MCF 10A (cell line): ENCODE measurements around the gene CIBAR2. TPM values are rescaled to one million over a fixed set of nuclear protein-coding genes. Genes with fewer than 3 reads are reported as not detected.

Experiments used
- BruUV-seq: library from RNA; stranded (reverse); fragments of 400-500 nt; replicated peaks from 2 replicates; lab custom pipeline; 2021; lab: Mats Ljungman, UMichigan
- CTCF ChIA-PET: fragments of 300-600 bp; sonication (Branson Sonifier 250); formaldehyde crosslinking; extraction: SDS; loops from one replicate; lab custom pipeline; 2021; ENCODE audit warnings: antibody characterized with exemption, inconsistent platforms; lab: Yijun Ruan, JAX
- POLR2A ChIA-PET: fragments of 300-600, 350-650 bp; sonication (Branson Sonifier 250); formaldehyde crosslinking; extraction: SDS; loops from one replicate; lab custom pipeline; 2020; ENCODE audit warnings: antibody characterized with exemption, inconsistent platforms; lab: Yijun Ruan, JAX
- DNase-seq: peaks from one replicate; pipeline ENCODE4 v3.0.0-alpha.2; 2018; ENCODE audit not compliant: unreplicated experiment
- H3K27ac Mint-ChIP-seq: one replicate; pipeline ENCODE4 v1.8.0; 2022; ENCODE audit warnings: mild to moderate bottlenecking, low read depth, mixed read lengths; ENCODE audit not compliant: unreplicated experiment
- H3K27me3 Mint-ChIP-seq: one replicate; pipeline ENCODE4 v1.8.0; 2022; ENCODE audit warnings: mixed read lengths; ENCODE audit not compliant: insufficient read depth, unreplicated experiment
- H3K36me3 Mint-ChIP-seq: one replicate; pipeline ENCODE4 v1.8.0; 2022; ENCODE audit warnings: mild to moderate bottlenecking, moderate library complexity, mixed read lengths; ENCODE audit not compliant: insufficient read depth, unreplicated experiment
- H3K4me1 Mint-ChIP-seq: one replicate; pipeline ENCODE4 v1.8.0; 2022; ENCODE audit warnings: mixed read lengths; ENCODE audit not compliant: insufficient read depth, unreplicated experiment
- H3K4me3 Mint-ChIP-seq: one replicate; pipeline ENCODE4 v1.8.0; 2022; ENCODE audit warnings: mild to moderate bottlenecking, moderate library complexity, mixed read lengths; ENCODE audit not compliant: unreplicated experiment
- H3K9me3 Mint-ChIP-seq: one replicate; pipeline ENCODE4 v1.8.0; 2022; ENCODE audit warnings: mixed read lengths; ENCODE audit not compliant: unreplicated experiment
- CTCF ChIP-seq: fragments of 200-600 bp; IDR thresholded peaks from one replicate; pipeline ENCODE4 v1.8.0; 2022; ENCODE audit warnings: antibody characterized with exemption, mild to moderate bottlenecking; ENCODE audit not compliant: unreplicated experiment
- intact Hi-C: fragments of 100-400 bp; cut with micrococcal nuclease; formaldehyde crosslinking; loops from 2 replicates; pipeline ENCODE4 v1.14.1; 2022
- total RNA-seq: library from RNA; stranded (reverse); gene quantifications from 2 replicates; pipeline ENCODE4 v1.2.3, GENCODE V29; 2022

Gene CIBAR2
- total RNA-seq, 1 experiment from 2014 or later: not detected

GRCh38 chr16:85126705-85127378 is 14.6 kb upstream of the CIBAR2 start:
- Mint-ChIP-seq H3K36me3 (no peaks in the 10 kb centered on the region), H3K27ac (no peak overlapping the region), H3K4me1 (no peaks in the 10 kb centered on the region), H3K27me3 (no peaks in the 10 kb centered on the region), H3K4me3 (no peak overlapping the region), H3K9me3 (no peaks in the 10 kb centered on the region)
- DNase-seq: peak; percentile 38
- POLR2A ChIA-PET: no interaction called here
- intact Hi-C loops: no loop called here
- BruUV-seq: no TSS peak
- no peak for TF ChIP-seq CTCF
- CTCF ChIA-PET: interaction anchor here (0.7 to 5.0 kb wide), 2 partner anchors 12 to 307 kb away, joined by 3 to 31 read pairs; no protein-coding TSS in a partner anchor

GRCh38 chr16:85126394-85126704 is 14.1 kb upstream of the CIBAR2 start:
- Mint-ChIP-seq H3K4me1 (no peaks in the 10 kb centered on the region), H3K27me3 (no peaks in the 10 kb centered on the region), H3K4me3 (no peak overlapping the region), H3K27ac (no peak overlapping the region), H3K36me3 (no peaks in the 10 kb centered on the region), H3K9me3 (no peaks in the 10 kb centered on the region)
- POLR2A ChIA-PET: interaction anchor here (0.9 kb wide), 1 partner anchor 26 kb away, joined by 3 read pairs; no protein-coding TSS in a partner anchor
- no peak for TF ChIP-seq CTCF
- DNase-seq: no peak
- CTCF ChIA-PET: interaction anchor here (0.7 to 5.0 kb wide), 2 partner anchors 12 to 308 kb away, joined by 3 to 31 read pairs; no protein-coding TSS in a partner anchor
- no TSS peak for BruUV-seq
- intact Hi-C loops: no loop called here

- H3K27me3 Mint-ChIP-seq: no peaks in the 10 kb centered on the region
- H3K4me3 Mint-ChIP-seq: no peak overlapping the region
- DNase-seq: no peak
- no peaks in the 10 kb centered on the region for H3K36me3 Mint-ChIP-seq
- ChIA-PET POLR2A (interaction anchor here (0.8 to 0.9 kb wide), 2 partner anchors 10 to 27 kb away, joined by 3 to 6 read pairs; no protein-coding TSS in a partner anchor), CTCF (interaction anchor here (0.7 to 5.0 kb wide), 4 partner anchors 11 to 309 kb away, joined by 3 to 31 read pairs (median 3); no protein-coding TSS in a partner anchor)
- no peak for TF ChIP-seq CTCF
- intact Hi-C loops: no loop called here
- BruUV-seq: no TSS peak
- no peaks in the 10 kb centered on the region for H3K9me3 Mint-ChIP-seq
- H3K27ac Mint-ChIP-seq: no peak overlapping the region
- no peaks in the 10 kb centered on the region for H3K4me1 Mint-ChIP-seq
Observed at GRCh38 chr16:85125570-85126393, 13.5 kb upstream of the CIBAR2 start.
